Activated naive CD4-positive, alpha-beta T cell treated with anti-CD3 and anti-CD28 coated beads for 36 hours (primary cell): ENCODE results near the gene BAK1. TPM values are rescaled to one million over a fixed set of nuclear protein-coding genes. Genes with fewer than 3 reads are reported as not detected.
"Not testable (repeated sequence)": the region's sequence is repeated elsewhere in the genome, so short reads cannot be mapped to it uniquely, and the experiment has no call there.

ENCODE experiments used
- CTCF ChIA-PET: fragments of 350-600 bp; sonication (Branson Sonifier 250); formaldehyde crosslinking; loops from one replicate; lab custom pipeline; 2021; ENCODE audit warnings: antibody characterized with exemption; lab: Charles Lee
- DNase-seq: peaks from one replicate; pipeline ENCODE4 v3.0.0-alpha.2; 2020
- H3K27ac Mint-ChIP-seq: one replicate; pipeline ENCODE4 v1.8.0; 2021; ENCODE audit warnings: mild to moderate bottlenecking, mixed read lengths
- H3K27me3 Mint-ChIP-seq: one replicate; pipeline ENCODE4 v1.8.0; 2021; ENCODE audit warnings: low read depth, mixed read lengths
- H3K36me3 Mint-ChIP-seq: one replicate; pipeline ENCODE4 v1.8.0; 2021; ENCODE audit warnings: low read depth, mixed read lengths
- H3K4me1 Mint-ChIP-seq: one replicate; pipeline ENCODE4 v1.8.0; 2021; ENCODE audit warnings: low read depth, mixed read lengths
- H3K4me3 Mint-ChIP-seq: one replicate; pipeline ENCODE4 v1.8.0; 2021; ENCODE audit warnings: mild to moderate bottlenecking, moderate library complexity, mixed read lengths
- H3K9me3 Mint-ChIP-seq: one replicate; pipeline ENCODE4 v1.8.0; 2021; ENCODE audit warnings: mixed read lengths
- intact Hi-C: fragments of 100-400 bp; cut with micrococcal nuclease; formaldehyde crosslinking; loops from one replicate; pipeline ENCODE4 v1.15.1; 2023
- total RNA-seq, 2 experiments: library from RNA; stranded (reverse); gene quantifications; one replicate each; pipeline ENCODE4 v1.2.3, GENCODE V29; 2021

The BAK1 gene
- total RNA-seq, 2 experiments from 2014 or later, result 38.3 to 41.1 TPM

DNA sequence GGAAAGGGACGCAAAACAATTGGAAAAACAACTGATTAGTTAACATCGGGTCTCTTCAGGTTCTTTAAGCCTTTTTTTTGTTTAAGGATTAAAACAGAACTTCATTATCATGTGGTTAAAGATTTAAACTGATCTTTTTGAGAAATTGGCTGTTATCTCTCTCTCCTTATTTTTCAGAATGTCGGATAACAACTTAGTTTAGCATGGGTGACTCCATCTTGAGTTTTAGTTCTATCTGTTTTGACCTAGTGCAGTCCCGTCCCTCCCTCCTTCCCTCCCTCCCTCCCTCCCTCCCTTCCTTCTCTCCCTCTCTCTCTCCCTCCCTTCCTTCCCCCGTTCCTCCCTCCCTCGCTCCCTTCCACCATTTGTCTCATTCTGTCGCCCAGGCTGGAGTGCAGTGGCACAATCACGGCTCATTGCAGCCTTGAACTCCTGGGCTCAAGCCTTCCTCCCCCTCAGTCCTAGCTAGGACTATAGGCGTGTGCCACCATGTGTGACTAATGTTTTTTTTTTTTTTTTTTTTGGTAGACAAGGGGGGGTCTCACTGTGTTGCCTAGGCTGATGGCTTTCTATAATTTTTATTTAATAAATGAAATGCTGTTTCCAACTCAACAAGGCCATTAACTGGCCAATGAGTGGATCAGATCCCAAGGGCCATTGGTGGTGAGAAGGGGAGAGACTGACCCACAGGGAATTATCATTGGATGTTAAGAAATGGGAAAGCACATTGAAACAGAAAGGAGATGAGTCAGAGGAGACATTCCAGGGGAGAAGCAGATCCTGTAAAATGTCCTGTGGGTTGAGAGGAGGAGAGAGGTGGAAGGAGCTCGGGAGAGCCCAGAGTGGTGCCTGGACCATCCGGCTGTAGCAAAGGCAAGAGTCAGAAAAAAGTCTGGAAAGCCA is 13.6 kb downstream of the BAK1 start:
- H3K36me3 Mint-ChIP-seq, result peaks cover 3% of the 10 kb centered on the region
- no peak for DNase-seq
- no peak overlapping the region for H3K4me3 Mint-ChIP-seq
- H3K27me3 Mint-ChIP-seq, result no peaks in the 10 kb centered on the region
- H3K4me1 Mint-ChIP-seq, result peaks cover 36% of the 10 kb centered on the region
- no peaks in the 10 kb centered on the region for H3K9me3 Mint-ChIP-seq
- CTCF ChIA-PET, result no interaction called here
- intact Hi-C loops, result no loop called here
- H3K27ac Mint-ChIP-seq, result no peak overlapping the region

DNA sequence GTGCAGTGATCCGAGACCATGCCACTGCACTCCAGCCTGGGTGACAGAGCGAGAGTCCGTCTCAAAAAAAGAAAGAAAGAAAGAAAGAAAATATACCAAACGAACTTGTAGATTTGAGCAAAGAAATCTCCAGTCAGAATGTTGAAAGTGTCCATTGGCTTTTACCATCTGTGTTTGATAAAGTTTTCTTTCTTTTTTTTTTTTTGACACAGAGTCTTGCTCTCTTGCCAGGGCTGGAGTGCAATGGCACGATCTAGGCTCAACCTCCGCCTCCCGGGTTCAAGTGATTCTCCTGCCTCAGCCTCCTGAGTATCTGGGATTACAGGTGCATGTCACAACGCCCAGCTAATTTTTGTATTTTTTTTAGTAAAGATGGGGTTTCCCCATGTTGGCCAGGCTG is 21.3 kb downstream of the BAK1 start:
- H3K9me3 Mint-ChIP-seq, result no peaks in the 10 kb centered on the region
- DNase-seq, result no peak
- H3K4me3 Mint-ChIP-seq, result no peak overlapping the region
- H3K27me3 Mint-ChIP-seq, result no peaks in the 10 kb centered on the region
- H3K4me1 Mint-ChIP-seq, result peaks cover 2% of the 10 kb centered on the region
- H3K27ac Mint-ChIP-seq, result no peak overlapping the region
- CTCF ChIA-PET, result interaction anchor here (1.0 kb wide), 1 partner anchor 49 kb away, joined by 3 read pairs; no protein-coding TSS in a partner anchor
- no peaks in the 10 kb centered on the region for H3K36me3 Mint-ChIP-seq
- intact Hi-C loops, result no loop called here

- no peaks in the 10 kb centered on the region for H3K9me3 Mint-ChIP-seq
- no peaks in the 10 kb centered on the region for H3K27me3 Mint-ChIP-seq
- CTCF ChIA-PET, result interaction anchor here (0.7 kb wide), 1 partner anchor 123 kb away, joined by 3 read pairs; no protein-coding TSS in a partner anchor
- intact Hi-C loops, result no loop called here
- DNase-seq, result no peak
- no peak overlapping the region for H3K27ac Mint-ChIP-seq
- H3K4me1 Mint-ChIP-seq, result peaks cover 2% of the 10 kb centered on the region
- H3K4me3 Mint-ChIP-seq, result no peak overlapping the region
- H3K36me3 Mint-ChIP-seq, result no peaks in the 10 kb centered on the region
These were observed 22.7 kb downstream of the BAK1 start for GRCh38 chr6:33557376-33557775.

- H3K36me3 Mint-ChIP-seq, H3K4me3 Mint-ChIP-seq, DNase-seq, H3K27me3 Mint-ChIP-seq, intact Hi-C loops, H3K27ac Mint-ChIP-seq, H3K9me3 Mint-ChIP-seq: not testable (repeated sequence)
- peaks cover 13% of the 10 kb centered on the region for H3K4me1 Mint-ChIP-seq
- CTCF ChIA-PET, result interaction anchor here (0.7 kb wide), 1 partner anchor 208 kb away, joined by 3 read pairs; no protein-coding TSS in a partner anchor
These were observed 27.2 kb downstream of the BAK1 start for GRCh38 chr6:33552883-33553282.

DNA sequence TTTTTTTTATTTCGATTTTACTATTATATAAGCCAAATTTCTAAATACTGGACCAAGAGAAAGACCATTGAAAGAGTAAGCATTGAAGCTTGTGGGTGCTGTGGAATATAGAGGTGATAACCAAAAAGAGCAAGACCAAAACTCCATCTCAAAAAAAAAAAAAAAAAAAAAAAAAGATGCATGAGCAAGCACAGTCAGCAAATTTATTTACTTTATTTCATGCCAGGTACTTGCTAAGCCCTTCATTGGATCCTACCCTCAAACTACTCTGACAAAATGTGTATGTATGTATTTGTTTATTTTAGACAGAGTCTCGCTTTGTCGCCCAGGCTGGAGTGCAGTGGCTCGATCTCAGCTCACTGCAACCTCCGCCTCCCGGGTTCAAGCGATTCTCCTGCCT is 27.8 kb downstream of the BAK1 start:
- no peak overlapping the region for H3K27ac Mint-ChIP-seq
- no peaks in the 10 kb centered on the region for H3K27me3 Mint-ChIP-seq
- intact Hi-C loops, result no loop called here
- H3K4me3 Mint-ChIP-seq, result no peak overlapping the region
- H3K36me3 Mint-ChIP-seq, result no peaks in the 10 kb centered on the region
- CTCF ChIA-PET, result no interaction called here
- no peaks in the 10 kb centered on the region for H3K9me3 Mint-ChIP-seq
- no peak for DNase-seq
- H3K4me1 Mint-ChIP-seq, result peaks cover 19% of the 10 kb centered on the region

DNA sequence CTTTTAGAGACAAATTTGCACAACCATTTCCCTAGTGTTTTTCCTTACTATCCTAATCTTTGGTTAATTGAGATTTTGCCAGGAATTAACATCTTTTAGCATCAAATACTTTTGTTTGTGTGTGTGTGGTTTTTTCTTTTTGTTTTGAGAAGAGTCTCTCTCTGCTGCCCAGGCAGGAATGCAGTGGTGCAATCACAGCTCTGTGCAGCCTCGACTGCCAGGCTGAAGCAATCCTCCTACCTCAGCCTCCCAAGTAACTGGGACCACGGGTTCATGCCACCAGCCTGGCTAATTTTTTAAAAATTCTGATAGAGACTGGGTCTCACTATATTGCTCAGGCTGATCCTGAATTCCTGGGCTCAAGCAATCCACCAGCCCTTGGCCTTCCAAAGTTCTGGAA is 28.5 kb downstream of the BAK1 start:
- H3K36me3 Mint-ChIP-seq, result no peaks in the 10 kb centered on the region
- no peak overlapping the region for H3K4me3 Mint-ChIP-seq
- H3K27ac Mint-ChIP-seq, result no peak overlapping the region

GRCh38 chr6:33549896-33550295 is 30.2 kb downstream of the BAK1 start:
- Mint-ChIP-seq H3K4me3 (no peak overlapping the region), H3K27ac (no peak overlapping the region), H3K27me3 (no peaks in the 10 kb centered on the region), H3K36me3 (no peaks in the 10 kb centered on the region), H3K4me1 (peaks cover 20% of the 10 kb centered on the region), H3K9me3 (no peaks in the 10 kb centered on the region)
- intact Hi-C loops, result no loop called here
- no peak for DNase-seq
- CTCF ChIA-PET, result interaction anchor here (0.6 kb wide), 2 partner anchors 12 kb away, joined by 3 read pairs; no protein-coding TSS in a partner anchor

More for the DNA sequence above, 28.5 kb downstream of the BAK1 start:
- CTCF ChIA-PET, result no interaction called here
- intact Hi-C loops, result no loop called here
- Mint-ChIP-seq H3K27me3 (no peaks in the 10 kb centered on the region), H3K4me1 (peaks cover 20% of the 10 kb centered on the region), H3K9me3 (no peaks in the 10 kb centered on the region)
- DNase-seq, result no peak

GRCh38 chr6:33549196-33549595 is 30.9 kb downstream of the BAK1 start:
- H3K4me3 Mint-ChIP-seq, result no peak overlapping the region
- no peak overlapping the region for H3K27ac Mint-ChIP-seq
- no peaks in the 10 kb centered on the region for H3K27me3 Mint-ChIP-seq
- intact Hi-C loops, result no loop called here
- H3K36me3 Mint-ChIP-seq, result no peaks in the 10 kb centered on the region
- no peaks in the 10 kb centered on the region for H3K9me3 Mint-ChIP-seq
- peaks cover 20% of the 10 kb centered on the region for H3K4me1 Mint-ChIP-seq
- CTCF ChIA-PET, result interaction anchor here (0.6 to 0.7 kb wide), 2 partner anchors 11 to 45 kb away, joined by 3 read pairs; no protein-coding TSS in a partner anchor
- no peak for DNase-seq

DNA sequence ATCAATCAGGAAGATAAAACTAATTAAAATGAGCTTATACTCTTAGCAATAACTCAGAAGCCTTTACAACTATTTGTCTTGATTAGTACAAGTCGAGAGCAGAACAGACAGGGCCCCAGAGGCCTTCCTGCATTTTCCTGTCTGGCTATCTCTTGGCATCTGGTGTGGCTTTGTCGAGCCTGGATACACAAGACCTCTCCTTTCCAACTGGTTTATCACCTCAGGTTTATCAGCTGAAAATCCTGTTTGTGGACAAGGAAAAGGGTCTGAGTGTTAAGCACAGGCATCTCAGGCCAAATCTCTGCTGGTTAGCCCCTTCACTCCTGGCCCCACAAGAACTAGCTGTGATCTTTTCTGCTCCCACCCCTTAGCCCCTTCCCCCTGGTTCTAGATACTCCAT is 32.6 kb downstream of the BAK1 start:
- no peak for DNase-seq
- intact Hi-C loops, result no loop called here
- H3K4me1 Mint-ChIP-seq, result peaks cover 20% of the 10 kb centered on the region
- no peaks in the 10 kb centered on the region for H3K9me3 Mint-ChIP-seq
- H3K36me3 Mint-ChIP-seq, result no peaks in the 10 kb centered on the region
- CTCF ChIA-PET, result interaction anchor here (0.6 to 1.5 kb wide), 4 partner anchors 11 to 212 kb away, joined by 3 to 4 read pairs (median 4); partner anchors contain the start of gene BAK1
- H3K4me3 Mint-ChIP-seq, result no peak overlapping the region
- H3K27ac Mint-ChIP-seq, result no peak overlapping the region
- H3K27me3 Mint-ChIP-seq, result no peaks in the 10 kb centered on the region

- H3K9me3 Mint-ChIP-seq, result no peaks in the 10 kb centered on the region
- CTCF ChIA-PET, result no interaction called here
These were observed 33.3 kb downstream of the BAK1 start for GRCh38 chr6:33546766-33547165.

DNA sequence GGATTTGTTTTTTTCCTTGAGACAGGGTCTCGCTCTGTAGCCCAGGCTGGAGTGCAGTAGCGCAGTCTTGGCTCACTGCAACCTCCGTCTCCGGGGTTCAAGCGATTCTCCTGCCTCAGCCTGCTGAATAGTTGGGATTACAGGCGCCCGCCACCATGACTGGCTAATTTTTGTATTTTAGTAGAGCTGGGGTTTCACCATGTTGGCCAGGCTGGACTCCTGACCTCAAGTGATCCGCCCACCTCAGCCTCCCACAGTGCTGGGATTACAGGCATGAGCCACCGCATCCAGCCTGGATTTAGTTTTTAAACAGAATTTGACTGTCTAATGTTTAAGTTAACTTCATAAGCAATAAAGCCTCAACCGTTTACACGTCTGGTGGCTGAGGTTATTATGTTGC is 34.8 kb downstream of the BAK1 start:
- H3K27ac Mint-ChIP-seq, H3K36me3 Mint-ChIP-seq, intact Hi-C loops, H3K27me3 Mint-ChIP-seq, H3K9me3 Mint-ChIP-seq, H3K4me3 Mint-ChIP-seq, DNase-seq: not testable (repeated sequence)
- CTCF ChIA-PET, result interaction anchor here (0.5 kb wide), 1 partner anchor 181 kb away, joined by 3 read pairs; no protein-coding TSS in a partner anchor
- peaks cover 20% of the 10 kb centered on the region for H3K4me1 Mint-ChIP-seq

More at GRCh38 chr6:33546766-33547165, 33.3 kb downstream of the BAK1 start:
- DNase-seq, result no peak
- Mint-ChIP-seq H3K27ac (no peak overlapping the region), H3K36me3 (no peaks in the 10 kb centered on the region), H3K4me3 (no peak overlapping the region), H3K27me3 (no peaks in the 10 kb centered on the region), H3K4me1 (peaks cover 20% of the 10 kb centered on the region)
- intact Hi-C loops, result no loop called here

DNA sequence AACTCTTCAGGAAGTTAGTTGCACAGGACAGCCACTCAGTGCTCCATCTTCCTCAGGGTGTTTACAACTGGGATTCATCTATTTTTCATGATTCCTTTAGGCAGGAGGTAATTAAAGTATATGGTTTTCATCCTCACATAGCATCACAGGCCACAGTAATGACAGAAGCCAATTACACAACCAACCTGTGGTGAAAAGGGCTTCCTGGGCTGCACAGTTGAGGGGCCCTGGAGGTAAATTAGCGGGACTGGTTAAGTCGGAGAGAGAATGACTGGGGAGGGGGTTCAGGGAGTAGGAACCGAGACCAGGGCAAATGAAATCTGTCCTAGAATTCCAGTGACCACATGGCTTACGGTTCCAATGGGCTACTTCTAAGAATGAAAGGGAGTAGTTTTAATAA is 37.0 kb downstream of the BAK1 start:
- intact Hi-C loops, result no loop called here
- Mint-ChIP-seq H3K4me1 (peaks cover 9% of the 10 kb centered on the region), H3K36me3 (no peaks in the 10 kb centered on the region), H3K4me3 (no peak overlapping the region), H3K27ac (no peak overlapping the region), H3K27me3 (no peaks in the 10 kb centered on the region), H3K9me3 (no peaks in the 10 kb centered on the region)
- no peak for DNase-seq
- CTCF ChIA-PET, result interaction anchor here (0.6 kb wide), 1 partner anchor 117 kb away, joined by 3 read pairs; no protein-coding TSS in a partner anchor
